ENCODE data around the gene CDK14.
"Not testable (repeated sequence)": the region's sequence is repeated elsewhere in the genome, so short reads cannot be mapped to it uniquely, and the experiment has no call there.

Gene CDK14

GRCh38 chr7:90727412-90727811, 131.3 kb downstream of the CDK14 start:
- Histone ChIP-seq H3K4me3 (peak overlapping the region in 1 of 10 experiments; percentile 0; a peak in 2 of 20 replicates), H3K9me3 (replicated peaks in 1 of 11) (peaks cover 31 to 41% (median 39%) of the 10 kb centered on the region in 11 experiments), H3K27me3 (no peaks in the 10 kb centered on the region), H3K27ac (peak overlapping the region in 8 of 11 experiments; percentile 10 to 76 (median 58); a peak in 16 of 22 replicates), H3K4me2 (peak overlapping the region in 10 of 11 experiments; percentile 34 to 79 (median 59); a peak in 20 of 22 replicates), H4K20me1 (no peaks in the 10 kb centered on the region), H3K36me3 (peaks cover 0 to 47% (median 34%) of the 10 kb centered on the region in 11 experiments; a peak in 18 of 22 replicates), H3K9ac (peak overlapping the region in 2 of 11 experiments; percentile 40 to 53; a peak in 5 of 22 replicates), H3K4me1 (peaks cover 28 to 54% (median 40%) of the 10 kb centered on the region in 10 experiments)
- no peak for TF ChIP-seq Cebpa-rat (IDR thresholded peaks at IDR 0.05)

GRCh38 chr7:90728568-90728967, 132.4 kb downstream of the CDK14 start:
- TF ChIP-seq Cebpa-rat (IDR thresholded peaks at IDR 0.05) = no peak
- Histone ChIP-seq H3K27me3 (no peaks in the 10 kb centered on the region), H3K4me2 (peak overlapping the region in 3 of 11 experiments; percentile 7 to 21 (median 16); a peak in 3 of 22 replicates), H3K4me3 (no peak overlapping the region), H3K4me1 (peaks cover 26 to 50% (median 36%) of the 10 kb centered on the region in 10 experiments), H3K9me3 (replicated peaks in 1 of 11) (peaks cover 43 to 52% (median 51%) of the 10 kb centered on the region in 11 experiments), H3K27ac (peak overlapping the region in 1 of 11 experiments; percentile 36; a peak in 2 of 22 replicates), H3K36me3 (peaks cover 0 to 57% (median 41%) of the 10 kb centered on the region in 11 experiments; a peak in 19 of 22 replicates), H3K9ac (no peak overlapping the region), H4K20me1 (no peaks in the 10 kb centered on the region)

- peak overlapping the region in 1 of 11 experiments; percentile 18; a peak in 1 of 22 replicates for H3K9ac ChIP-seq
- H3K4me1 ChIP-seq = peaks cover 26 to 48% (median 31%) of the 10 kb centered on the region in 10 experiments
- peak overlapping the region in 8 of 11 experiments; percentile 9 to 62 (median 52); a peak in 11 of 22 replicates for H3K27ac ChIP-seq
- not testable (repeated sequence) for H3K27me3 ChIP-seq, H3K4me3 ChIP-seq, H4K20me1 ChIP-seq
- H3K9me3 ChIP-seq (replicated peaks in 1 of 11) = peaks cover 42 to 51% (median 49%) of the 10 kb centered on the region in 11 experiments
- peak overlapping the region; percentile 50 to 84 (median 73) for H3K4me2 ChIP-seq
- H3K36me3 ChIP-seq = peaks cover 9 to 66% (median 40%) of the 10 kb centered on the region in 11 experiments; a peak in 20 of 22 replicates
Observed at GRCh38 chr7:90735611-90736280, 139.6 kb downstream of the CDK14 start.

- H3K27ac ChIP-seq = peak overlapping the region in 4 of 11 experiments; percentile 35 to 58 (median 48); a peak in 7 of 22 replicates
- H3K9me3 ChIP-seq (replicated peaks in 1 of 11) = peaks cover 37 to 45% (median 43%) of the 10 kb centered on the region in 11 experiments
- H4K20me1 ChIP-seq = no peaks in the 10 kb centered on the region; a peak in 1 of 22 replicates
- no peak for TF ChIP-seq Cebpa-rat (IDR thresholded peaks at IDR 0.05)
- H3K27me3 ChIP-seq = no peaks in the 10 kb centered on the region
- H3K4me3 ChIP-seq = no peak overlapping the region; a peak in 2 of 20 replicates
- peaks cover 26 to 48% (median 31%) of the 10 kb centered on the region in 10 experiments for H3K4me1 ChIP-seq
- no peak overlapping the region for H3K9ac ChIP-seq
- H3K36me3 ChIP-seq = peaks cover 9 to 66% (median 34%) of the 10 kb centered on the region in 11 experiments; a peak in 20 of 22 replicates
- peak overlapping the region; percentile 55 to 84 (median 73); a peak in 21 of 22 replicates for H3K4me2 ChIP-seq
Observed at GRCh38 chr7:90736316-90736715, 140.2 kb downstream of the CDK14 start.

GRCh38 chr7:90736968-90737939, 141.1 kb downstream of the CDK14 start:
- 0 out of 22 replicates have a peak overlapping the region, but pooled peaks of 1 of the 11 experiments have one; percentile 6 for H3K9ac ChIP-seq
- peak overlapping the region in 8 of 11 experiments; percentile 11 to 58 (median 36); a peak in 9 of 22 replicates for H3K27ac ChIP-seq
- no peak overlapping the region for H3K4me3 ChIP-seq
- TF ChIP-seq Cebpa-rat (IDR thresholded peaks at IDR 0.05) = no peak
- H3K27me3 ChIP-seq = no peaks in the 10 kb centered on the region
- H4K20me1 ChIP-seq = no peaks in the 10 kb centered on the region; a peak in 1 of 22 replicates
- peaks cover 30 to 36% (median 34%) of the 10 kb centered on the region in 11 experiments for H3K9me3 ChIP-seq (replicated peaks in 1 of 11)
- peaks cover 26 to 48% (median 31%) of the 10 kb centered on the region in 10 experiments for H3K4me1 ChIP-seq
- H3K36me3 ChIP-seq = peaks cover 9 to 57% (median 32%) of the 10 kb centered on the region in 11 experiments; a peak in 20 of 22 replicates
- H3K4me2 ChIP-seq = peak overlapping the region; percentile 55 to 84 (median 73)

GRCh38 chr7:90738249-90738648, 142.1 kb downstream of the CDK14 start:
- H3K4me3 ChIP-seq = no peak overlapping the region
- H3K9me3 ChIP-seq (replicated peaks in 1 of 11) = peaks cover 20 to 31% (median 24%) of the 10 kb centered on the region in 11 experiments
- H3K4me2 ChIP-seq = peak overlapping the region in 1 of 11 experiments; percentile 84; a peak in 1 of 22 replicates
- H3K36me3 ChIP-seq = peaks cover 9 to 49% (median 25%) of the 10 kb centered on the region in 11 experiments; a peak in 19 of 22 replicates
- peaks cover 26 to 48% (median 31%) of the 10 kb centered on the region in 10 experiments for H3K4me1 ChIP-seq
- H3K27ac ChIP-seq = no peak overlapping the region
- TF ChIP-seq Cebpa-rat (IDR thresholded peaks at IDR 0.05) = no peak
- no peaks in the 10 kb centered on the region; a peak in 1 of 22 replicates for H4K20me1 ChIP-seq
- H3K27me3 ChIP-seq = no peaks in the 10 kb centered on the region
- H3K9ac ChIP-seq = no peak overlapping the region

- Histone ChIP-seq H3K9me3 (replicated peaks in 1 of 11) (peaks cover 5 to 23% (median 9%) of the 10 kb centered on the region in 11 experiments; a peak in 21 of 22 replicates), H3K27me3 (no peaks in the 10 kb centered on the region), H3K36me3 (peaks cover 5 to 34% (median 13%) of the 10 kb centered on the region in 11 experiments; a peak in 19 of 22 replicates), H3K27ac (no peak overlapping the region), H4K20me1 (no peaks in the 10 kb centered on the region; a peak in 1 of 22 replicates), H3K4me2 (peak overlapping the region in 1 of 11 experiments; percentile 19; a peak in 1 of 22 replicates), H3K9ac (no peak overlapping the region), H3K4me3 (no peak overlapping the region), H3K4me1 (peaks cover 26 to 48% (median 31%) of the 10 kb centered on the region in 10 experiments)
- TF ChIP-seq Cebpa-rat (IDR thresholded peaks at IDR 0.05) = no peak
Observed at GRCh38 chr7:90739716-90740115, 143.6 kb downstream of the CDK14 start.

- peaks cover 0 to 16% (median 3%) of the 10 kb centered on the region in 11 experiments; a peak in 13 of 22 replicates for H3K9me3 ChIP-seq (replicated peaks in 1 of 11)
- H3K27ac ChIP-seq = no peak overlapping the region
- no peak overlapping the region for H3K4me2 ChIP-seq
- no peaks in the 10 kb centered on the region for H3K27me3 ChIP-seq
- H3K4me3 ChIP-seq = no peak overlapping the region
- TF ChIP-seq Cebpa-rat (IDR thresholded peaks at IDR 0.05) = no peak
- peaks cover 25 to 42% (median 25%) of the 10 kb centered on the region in 10 experiments for H3K4me1 ChIP-seq
- no peaks in the 10 kb centered on the region; a peak in 1 of 22 replicates for H4K20me1 ChIP-seq
- no peak overlapping the region for H3K9ac ChIP-seq
- H3K36me3 ChIP-seq = peaks cover 0 to 27% (median 7%) of the 10 kb centered on the region in 11 experiments; a peak in 15 of 22 replicates
Observed at GRCh38 chr7:90740386-90740785, 144.3 kb downstream of the CDK14 start.

Measured in BLaER1 treated with 17β-estradiol and CSF1 and Interleukin-3, amounts not matched to agents 10 nM and 100 nM (cell line).